ENCODE results near the gene RTBDN. TPM values are rescaled to one million over a fixed set of nuclear protein-coding genes. Genes with fewer than 3 reads are reported as not detected.

The RTBDN gene
- total and polyA plus RNA-seq, 9 donors: 0.06 to 0.24 TPM; not detected in 7

- Histone ChIP-seq H3K4me1 (ENCODE audit: control insufficient read depth, insufficient read depth, low read length) (peaks cover 88% of the 10 kb centered on the region), H3K27me3 (ENCODE audit: control insufficient read depth, insufficient read depth, low read length) (no peaks in the 10 kb centered on the region), H3K36me3 (ENCODE audit: control insufficient read depth, insufficient read depth, low read length) (no peaks in the 10 kb centered on the region), H3K27ac (ENCODE audit: low read length) (peak overlapping the region; percentile 90), H3K4me3 (ENCODE audit: low read length) (no peak overlapping the region), H3K9me3 (replicated peaks; ENCODE audit: control insufficient read depth, low read depth, low read length) (no peaks in the 10 kb centered on the region)
- peak; percentile 81 for DNase-seq
- WGBS (ENCODE audit: insufficient coverage): 53% methylated on average over 9 of the region's 18 CpGs
Observed at GRCh38 chr19:12786141-12786870, 48.1 kb downstream of the RTBDN start.

- no peak for DNase-seq
- 62% methylated on average over 4 of the region's 4 CpGs for WGBS (ENCODE audit: insufficient coverage)
- no peaks in the 10 kb centered on the region for H3K27me3 ChIP-seq (ENCODE audit: control insufficient read depth, insufficient read depth, low read length)
- no peaks in the 10 kb centered on the region for H3K36me3 ChIP-seq (ENCODE audit: control insufficient read depth, insufficient read depth, low read length)
- H3K4me3 ChIP-seq (ENCODE audit: low read length): no peak overlapping the region
- peaks cover 82% of the 10 kb centered on the region for H3K4me1 ChIP-seq (ENCODE audit: control insufficient read depth, insufficient read depth, low read length)
- peak overlapping the region; percentile 90 for H3K27ac ChIP-seq (ENCODE audit: low read length)
- no peaks in the 10 kb centered on the region for H3K9me3 ChIP-seq (replicated peaks; ENCODE audit: control insufficient read depth, low read depth, low read length)
Observed at GRCh38 chr19:12785431-12786031, 48.8 kb downstream of the RTBDN start.

- WGBS (ENCODE audit: insufficient coverage): 29% methylated on average over 5 of the region's 5 CpGs
- Histone ChIP-seq H3K27me3 (ENCODE audit: control insufficient read depth, insufficient read depth, low read length) (no peaks in the 10 kb centered on the region), H3K9me3 (replicated peaks; ENCODE audit: control insufficient read depth, low read depth, low read length) (no peaks in the 10 kb centered on the region), H3K4me3 (ENCODE audit: low read length) (no peak overlapping the region), H3K27ac (ENCODE audit: low read length) (peak overlapping the region; percentile 90), H3K36me3 (ENCODE audit: control insufficient read depth, insufficient read depth, low read length) (no peaks in the 10 kb centered on the region), H3K4me1 (ENCODE audit: control insufficient read depth, insufficient read depth, low read length) (peaks cover 79% of the 10 kb centered on the region)
- peak; percentile 71 for DNase-seq
Observed at GRCh38 chr19:12784871-12785430, 49.4 kb downstream of the RTBDN start.

- no peaks in the 10 kb centered on the region for H3K9me3 ChIP-seq (replicated peaks; ENCODE audit: control insufficient read depth, low read depth, low read length)
- H3K4me3 ChIP-seq (ENCODE audit: low read length): no peak overlapping the region
- H3K4me1 ChIP-seq (ENCODE audit: control insufficient read depth, insufficient read depth, low read length): peaks cover 81% of the 10 kb centered on the region
- DNase-seq: no peak
- no peaks in the 10 kb centered on the region for H3K27me3 ChIP-seq (ENCODE audit: control insufficient read depth, insufficient read depth, low read length)
- 60% methylated on average over 1 of the region's 10 CpGs for WGBS (ENCODE audit: insufficient coverage)
- no peaks in the 10 kb centered on the region for H3K36me3 ChIP-seq (ENCODE audit: control insufficient read depth, insufficient read depth, low read length)
- peak overlapping the region; percentile 90 for H3K27ac ChIP-seq (ENCODE audit: low read length)
Observed at GRCh38 chr19:12784394-12784870, 49.9 kb downstream of the RTBDN start.

GRCh38 chr19:12783849-12784393 lies 50.5 kb downstream of the RTBDN start:
- Histone ChIP-seq H3K36me3 (ENCODE audit: control insufficient read depth, insufficient read depth, low read length) (no peaks in the 10 kb centered on the region), H3K9me3 (replicated peaks; ENCODE audit: control insufficient read depth, low read depth, low read length) (no peaks in the 10 kb centered on the region), H3K27ac (ENCODE audit: low read length) (peak overlapping the region; percentile 90), H3K27me3 (ENCODE audit: control insufficient read depth, insufficient read depth, low read length) (no peaks in the 10 kb centered on the region), H3K4me3 (ENCODE audit: low read length) (no peak overlapping the region), H3K4me1 (ENCODE audit: control insufficient read depth, insufficient read depth, low read length) (peaks cover 81% of the 10 kb centered on the region)
- no peak for DNase-seq
- 7% methylated on average over 10 of the region's 19 CpGs for WGBS (ENCODE audit: insufficient coverage)

- H3K4me3 ChIP-seq (ENCODE audit: low read length): peak overlapping the region; percentile 56
- H3K9me3 ChIP-seq (replicated peaks; ENCODE audit: control insufficient read depth, low read depth, low read length): no peaks in the 10 kb centered on the region
- H3K27ac ChIP-seq (ENCODE audit: low read length): peak overlapping the region; percentile 90
- H3K36me3 ChIP-seq (ENCODE audit: control insufficient read depth, insufficient read depth, low read length): no peaks in the 10 kb centered on the region
- peaks cover 81% of the 10 kb centered on the region for H3K4me1 ChIP-seq (ENCODE audit: control insufficient read depth, insufficient read depth, low read length)
- DNase-seq: no peak
- no peaks in the 10 kb centered on the region for H3K27me3 ChIP-seq (ENCODE audit: control insufficient read depth, insufficient read depth, low read length)
- WGBS (ENCODE audit: insufficient coverage): 20% methylated on average over 3 of the region's 16 CpGs
Observed at GRCh38 chr19:12783291-12783848, 51.0 kb downstream of the RTBDN start.

GRCh38 chr19:12782424-12783290 lies 51.7 kb downstream of the RTBDN start:
- DNase-seq: peak; percentile 94
- Histone ChIP-seq H3K4me1 (ENCODE audit: control insufficient read depth, insufficient read depth, low read length) (peaks cover 82% of the 10 kb centered on the region), H3K27me3 (ENCODE audit: control insufficient read depth, insufficient read depth, low read length) (no peaks in the 10 kb centered on the region), H3K27ac (ENCODE audit: low read length) (peak overlapping the region; percentile 90), H3K4me3 (ENCODE audit: low read length) (peak overlapping the region; percentile 56), H3K9me3 (replicated peaks; ENCODE audit: control insufficient read depth, low read depth, low read length) (no peaks in the 10 kb centered on the region), H3K36me3 (ENCODE audit: control insufficient read depth, insufficient read depth, low read length) (no peaks in the 10 kb centered on the region)
- WGBS (ENCODE audit: insufficient coverage): under 1% methylated on average over 74 of the region's 88 CpGs

- no peak for DNase-seq
- Histone ChIP-seq H3K27me3 (ENCODE audit: control insufficient read depth, insufficient read depth, low read length) (no peaks in the 10 kb centered on the region), H3K27ac (ENCODE audit: low read length) (peak overlapping the region; percentile 90), H3K4me1 (ENCODE audit: control insufficient read depth, insufficient read depth, low read length) (peaks cover 81% of the 10 kb centered on the region), H3K4me3 (ENCODE audit: low read length) (peak overlapping the region; percentile 56), H3K9me3 (replicated peaks; ENCODE audit: control insufficient read depth, low read depth, low read length) (no peaks in the 10 kb centered on the region), H3K36me3 (ENCODE audit: control insufficient read depth, insufficient read depth, low read length) (no peaks in the 10 kb centered on the region)
- WGBS (ENCODE audit: insufficient coverage): 0% methylated on average over 8 of the region's 12 CpGs
Observed at GRCh38 chr19:12782174-12782423, 52.3 kb downstream of the RTBDN start.

GRCh38 chr19:12779162-12779993 lies 55.0 kb downstream of the RTBDN start:
- peak overlapping the region; percentile 70 for H3K4me3 ChIP-seq (ENCODE audit: low read length)
- peaks cover 64% of the 10 kb centered on the region for H3K4me1 ChIP-seq (ENCODE audit: control insufficient read depth, insufficient read depth, low read length)
- H3K27ac ChIP-seq (ENCODE audit: low read length): peak overlapping the region; percentile 99
- no peaks in the 10 kb centered on the region for H3K36me3 ChIP-seq (ENCODE audit: control insufficient read depth, insufficient read depth, low read length)
- H3K9me3 ChIP-seq (replicated peaks; ENCODE audit: control insufficient read depth, low read depth, low read length): no peaks in the 10 kb centered on the region
- no peaks in the 10 kb centered on the region for H3K27me3 ChIP-seq (ENCODE audit: control insufficient read depth, insufficient read depth, low read length)
- peak; percentile 91 for DNase-seq
- 20% methylated on average over 7 of the region's 15 CpGs for WGBS (ENCODE audit: insufficient coverage)
